Endothelial cell of umbilical vein (primary cell): ENCODE data around the gene CLNK. TPM values are rescaled to one million over a fixed set of nuclear protein-coding genes. Genes with fewer than 3 reads are reported as not detected.

Experiments
- BruUV-seq: library from RNA; stranded (reverse); fragments of 400-500 nt; replicated peaks from 2 replicates; lab custom pipeline; 2021; lab: Mats Ljungman, UMichigan
- CTCF ChIA-PET: fragments of 300-600, 350-600 bp; sonication (Branson Sonifier 250); formaldehyde crosslinking; loops from one replicate; lab custom pipeline; 2021; ENCODE audit warnings: antibody characterized with exemption, inconsistent platforms; lab: Charles Lee
- POLR2A ChIA-PET: fragments of 300-600, 350-600 bp; sonication (Branson Sonifier 250); formaldehyde crosslinking; loops from one replicate; lab custom pipeline; 2021; ENCODE audit warnings: antibody characterized with exemption, inconsistent platforms; lab: Charles Lee
- DNase-seq: peaks from one replicate; pipeline ENCODE4 v3.0.0-alpha.2; 2011; ENCODE audit warnings: low read depth, low spot score
- FAIRE-seq: peaks from 2 replicates; lab custom pipeline; 2011; peaks lifted over from hg19 to GRCh38; lab: Jason Lieb, UNC
- H2AFZ ChIP-seq: 2 replicates; pipeline ENCODE4 v1.6.0; 2012; ENCODE audit warnings: low read depth, low read length, control low read depth, inconsistent platforms
- H3K27ac ChIP-seq: 2 replicates; pipeline ENCODE4 v1.5.1; 2011; ENCODE audit warnings: low read depth, mild to moderate bottlenecking, control low read depth, low read length, moderate library complexity; ENCODE audit not compliant: insufficient read depth
- H3K27me3 ChIP-seq, 2 experiments: 2 replicates each; pipeline versions ENCODE4 v1.6.0 to v1.6.1; 2011; ENCODE audit warnings: low read length in 2 of 2, mixed read lengths in 1 of 2; ENCODE audit not compliant: control insufficient read depth in 2 of 2, insufficient read depth in 2 of 2
- H3K36me3 ChIP-seq, 2 experiments: 2 replicates in 1 of 2; 3 replicates in 1 of 2; pipeline ENCODE4 v1.5.1; 2011; ENCODE audit warnings: low read length in 2 of 2, mild to moderate bottlenecking in 1 of 2, moderate library complexity in 1 of 2; ENCODE audit not compliant: control insufficient read depth in 2 of 2, insufficient read depth in 2 of 2; ENCODE audit errors: extremely low read depth in 1 of 2
- H3K4me1 ChIP-seq: 3 replicates; pipeline ENCODE4 v1.5.1; 2011; ENCODE audit warnings: mild to moderate bottlenecking, low read length; ENCODE audit not compliant: control insufficient read depth, insufficient read depth; ENCODE audit errors: extremely low read depth
- H3K4me2 ChIP-seq: 2 replicates; pipeline ENCODE4 v1.6.1; 2011; ENCODE audit warnings: low read length, control low read depth, mixed read lengths; ENCODE audit not compliant: insufficient read depth
- H3K4me3 ChIP-seq, 3 experiments: fragments of 200-600 bp in 1 of 3; sonication (generic), shearing (Covaris generic) in 1 of 3; replicated peaks in 1 of 3; 2 replicates each; pipeline ENCODE4 v1.5.1; 2011 to 2016; ENCODE audit warnings: control low read depth in 3 of 3, low read length in 3 of 3, mild to moderate bottlenecking in 2 of 3, inconsistent platforms in 1 of 3, low read depth in 1 of 3, moderate library complexity in 1 of 3; ENCODE audit not compliant: insufficient read depth in 1 of 3
- H3K79me2 ChIP-seq: 2 replicates; pipeline ENCODE4 v1.6.0; 2012; ENCODE audit warnings: low read length, inconsistent platforms; ENCODE audit not compliant: control insufficient read depth, insufficient read depth
- H3K9ac ChIP-seq: replicated peaks from 2 replicates; pipeline ENCODE3; 2011; ENCODE audit warnings: low read length, control low read depth; ENCODE audit not compliant: insufficient read depth; ENCODE audit errors: extremely low read depth
- H3K9me1 ChIP-seq: replicated peaks from 3 replicates; pipeline ENCODE4 v1.6.0; 2011; ENCODE audit warnings: mild to moderate bottlenecking, low read length; ENCODE audit not compliant: control insufficient read depth, insufficient read depth; ENCODE audit errors: extremely low read depth
- H3K9me3 ChIP-seq: replicated peaks from 2 replicates; pipeline ENCODE4 v1.5.1; 2012; ENCODE audit warnings: low read length, inconsistent platforms; ENCODE audit not compliant: control insufficient read depth, insufficient read depth
- H4K20me1 ChIP-seq: replicated peaks from 2 replicates; pipeline ENCODE3; 2011; ENCODE audit warnings: mild to moderate bottlenecking, low read length; ENCODE audit not compliant: control insufficient read depth, insufficient read depth; ENCODE audit errors: extremely low read depth
- EZH2 ChIP-seq: IDR thresholded peaks from 2 replicates; pipeline ENCODE4 v1.6.1; 2012; ENCODE audit warnings: borderline replicate concordance, low read depth, mild to moderate bottlenecking, moderate library complexity, low read length, inconsistent platforms; ENCODE audit not compliant: severe bottlenecking
- FOS ChIP-seq: IDR thresholded peaks from 2 replicates; pipeline ENCODE4 v1.6.1; 2011; ENCODE audit warnings: mild to moderate bottlenecking, low read length, moderate library complexity, borderline replicate concordance; ENCODE audit not compliant: insufficient read depth
- GATA2 ChIP-seq: IDR thresholded peaks from 2 replicates; pipeline ENCODE4 v1.7.0; 2011; ENCODE audit warnings: low read depth, mild to moderate bottlenecking, moderate library complexity, mixed read lengths, low read length; ENCODE audit not compliant: insufficient read length, insufficient read depth
- JUN ChIP-seq: IDR thresholded peaks from 2 replicates; pipeline ENCODE4 v1.6.1; 2011; ENCODE audit warnings: borderline replicate concordance, low read depth; ENCODE audit not compliant: insufficient read length, insufficient read depth
- MYC ChIP-seq: IDR thresholded peaks from one replicate; pipeline ENCODE4 v1.6.1; 2011; ENCODE audit warnings: mild to moderate bottlenecking, low read depth, low read length
- POLR2A ChIP-seq: IDR thresholded peaks from 2 replicates; pipeline ENCODE4 v1.6.1; 2012; ENCODE audit warnings: low read depth, mild to moderate bottlenecking, control low read depth, low read length
- POLR2AphosphoS5 ChIP-seq: IDR thresholded peaks from 2 replicates; pipeline ENCODE4 v1.6.1; 2012; ENCODE audit warnings: low read depth, mild to moderate bottlenecking, control low read depth, low read length, moderate library complexity; ENCODE audit not compliant: insufficient read depth
- dilution Hi-C: fragments of 300-500 bp; cut with MboI; formaldehyde crosslinking; loops from one replicate; pipeline ENCODE4 v1.15.0; 2019; ENCODE audit warnings: low sequenced_read_pairs; ENCODE audit not compliant: extremely low pct_ligation_motif_present
- intact Hi-C: fragments of 100-400 bp; cut with micrococcal nuclease; formaldehyde crosslinking; loops from one replicate; pipeline ENCODE4 v1.10.0; 2022
- polyA plus RNA-seq, 4 experiments: library from polyadenylated mRNA; depleted of rRNA in 3 of 4; stranded (reverse) in 3 of 4; unstranded in 1 of 4; fragments of >200 nt; gene quantifications; 2 replicates each; pipeline versions ENCODE4 v1.2.1 to v1.2.3, GENCODE V29; 2011 to 2012; ENCODE audit warnings: missing spikeins in 1 of 4
- total RNA-seq: library from RNA; stranded (reverse); gene quantifications from 2 replicates; pipeline ENCODE4 v1.2.3, GENCODE V29; 2021
- TF ChIP-seq, protein P1 (sequence below): IDR thresholded peaks from 2 replicates; pipeline ENCODE4 v1.6.1; 2011; ENCODE audit not compliant: insufficient read depth, insufficient read length
- TF ChIP-seq, protein P2 (sequence below), 2 donors: IDR thresholded peaks; 1 replicate in 1 of 2; 2 replicates in 1 of 2; pipeline ENCODE4 v1.5.1; 2011; ENCODE audit warnings: low read length in 2 of 2, mild to moderate bottlenecking in 2 of 2, moderate library complexity in 2 of 2, control low read depth in 1 of 2, inconsistent platforms in 1 of 2, low read depth in 1 of 2; ENCODE audit not compliant: insufficient read depth in 1 of 2; ENCODE audit errors: extremely low read depth in 1 of 2

CLNK gene
- total and polyA plus RNA-seq, 2 donors (not counting 3 experiments of a cell fraction or from before 2014, with no cell fraction given): not detected

DNA sequence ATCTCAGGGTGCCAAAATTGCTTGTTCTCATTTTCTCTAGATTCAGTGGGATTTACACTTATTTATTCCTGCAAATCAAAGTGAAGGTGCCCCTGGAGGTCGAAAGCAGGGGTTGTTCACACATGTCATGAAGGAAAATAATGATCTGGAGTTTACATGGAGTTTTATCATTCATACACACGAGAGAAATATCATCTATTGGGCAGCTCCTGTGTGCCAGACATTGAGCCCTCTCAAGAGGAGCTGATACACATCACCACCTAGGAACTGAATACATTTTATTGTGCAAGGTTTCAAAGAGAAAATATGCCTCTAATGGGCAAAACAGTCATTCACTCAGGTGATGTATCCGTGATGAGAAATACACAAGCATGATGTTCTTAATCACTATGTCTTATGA, 23.5 kb downstream of the CLNK start:
- Histone ChIP-seq H2AFZ (no peak overlapping the region), H3K9ac (no peak overlapping the region), H4K20me1 (no peaks in the 10 kb centered on the region), H3K79me2 (no peaks in the 10 kb centered on the region), H3K9me1 (no peaks in the 10 kb centered on the region), H3K4me3 (no peak overlapping the region), H3K9me3 (no peaks in the 10 kb centered on the region), H3K4me2 (no peak overlapping the region), H3K36me3 (no peaks in the 10 kb centered on the region), H3K27ac (no peak overlapping the region), H3K27me3 (no peaks in the 10 kb centered on the region), H3K4me1 (peaks cover 35% of the 10 kb centered on the region)
- TF ChIP-seq GATA2 (no peak), POLR2AphosphoS5 (no peak), FOS (no peak), EZH2 (no peak), MYC (no peak), JUN (no peak), POLR2A (no peak)
- TF ChIP-seq, protein P1, sequence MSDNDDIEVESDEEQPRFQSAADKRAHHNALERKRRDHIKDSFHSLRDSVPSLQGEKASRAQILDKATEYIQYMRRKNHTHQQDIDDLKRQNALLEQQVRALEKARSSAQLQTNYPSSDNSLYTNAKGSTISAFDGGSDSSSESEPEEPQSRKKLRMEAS: no peak
- TF ChIP-seq, protein P2, sequence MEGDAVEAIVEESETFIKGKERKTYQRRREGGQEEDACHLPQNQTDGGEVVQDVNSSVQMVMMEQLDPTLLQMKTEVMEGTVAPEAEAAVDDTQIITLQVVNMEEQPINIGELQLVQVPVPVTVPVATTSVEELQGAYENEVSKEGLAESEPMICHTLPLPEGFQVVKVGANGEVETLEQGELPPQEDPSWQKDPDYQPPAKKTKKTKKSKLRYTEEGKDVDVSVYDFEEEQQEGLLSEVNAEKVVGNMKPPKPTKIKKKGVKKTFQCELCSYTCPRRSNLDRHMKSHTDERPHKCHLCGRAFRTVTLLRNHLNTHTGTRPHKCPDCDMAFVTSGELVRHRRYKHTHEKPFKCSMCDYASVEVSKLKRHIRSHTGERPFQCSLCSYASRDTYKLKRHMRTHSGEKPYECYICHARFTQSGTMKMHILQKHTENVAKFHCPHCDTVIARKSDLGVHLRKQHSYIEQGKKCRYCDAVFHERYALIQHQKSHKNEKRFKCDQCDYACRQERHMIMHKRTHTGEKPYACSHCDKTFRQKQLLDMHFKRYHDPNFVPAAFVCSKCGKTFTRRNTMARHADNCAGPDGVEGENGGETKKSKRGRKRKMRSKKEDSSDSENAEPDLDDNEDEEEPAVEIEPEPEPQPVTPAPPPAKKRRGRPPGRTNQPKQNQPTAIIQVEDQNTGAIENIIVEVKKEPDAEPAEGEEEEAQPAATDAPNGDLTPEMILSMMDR (IDR thresholded peaks at IDR 0.05; ENCODE audit: extremely low read depth in 1 of 2, insufficient read depth in 1 of 2, low read depth in 1 of 2, low read length in 2 of 2): no peak
- no TSS peak for BruUV-seq
- DNase-seq (no peak), FAIRE-seq (no peak)
- intact Hi-C loops: loop anchor here (10.0 kb wide), 1 partner anchor 964 kb away; no protein-coding TSS in a partner anchor
- CTCF ChIA-PET: no interaction called here
- dilution Hi-C loops: no loop called here
- POLR2A ChIA-PET: no interaction called here
